ENCODE results near the gene THSD1. TPM values are rescaled to one million over a fixed set of nuclear protein-coding genes. Genes with fewer than 3 reads are reported as not detected.

THSD1 gene
- total and polyA plus RNA-seq, 10 of the 15 experiments (the other 5 are each of a cell fraction or from before 2014, with no cell fraction given): 0.03 to 0.20 (median 0.13) TPM; not detected in 2

DNA sequence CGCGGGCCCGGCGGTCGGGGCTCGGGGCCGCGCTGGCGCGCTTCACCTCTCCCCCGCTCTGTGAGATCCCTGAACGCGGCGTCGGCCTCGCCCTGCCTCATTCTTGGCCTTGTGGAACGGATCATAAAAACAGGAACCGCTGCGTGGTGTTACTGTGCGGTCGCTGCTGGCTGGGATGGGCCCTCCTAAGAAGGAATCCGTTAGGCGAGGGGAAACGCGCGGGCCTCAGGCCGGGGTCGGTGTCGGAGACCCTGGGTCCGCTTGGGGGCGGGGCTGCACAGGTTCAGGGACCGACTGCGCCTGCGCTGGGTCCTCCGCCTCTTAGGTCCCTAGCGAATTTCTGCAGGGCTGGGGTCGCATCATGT is 49.7 kb upstream of the THSD1 start:
- Histone ChIP-seq H3K27me3 (replicated peaks in 1 of 2; ENCODE audit: control insufficient read depth in 2 of 2, insufficient read depth in 2 of 2, low read length in 1 of 2) (no peaks in the 10 kb centered on the region), H4K20me1 (ENCODE audit: control insufficient read depth, insufficient read depth) (no peaks in the 10 kb centered on the region), H3K4me2 (ENCODE audit: control insufficient read depth, insufficient read depth) (peak overlapping the region; percentile 53), H2AFZ (ENCODE audit: control insufficient read depth, low read depth, low read length) (peak overlapping the region; percentile 92), H3K79me2 (ENCODE audit: control insufficient read depth, insufficient read depth, low read length) (peaks cover 30% of the 10 kb centered on the region), H3K36me3 (ENCODE audit: control insufficient read depth in 2 of 2, insufficient read depth in 2 of 2, low read length in 1 of 2) (no peaks in the 10 kb centered on the region; a peak in 2 of 4 replicates), H3K4me3 (peak overlapping the region; percentile 86), H3K9me3 (replicated peaks; ENCODE audit: control insufficient read depth, insufficient read depth, low read length) (no peaks in the 10 kb centered on the region), H3K4me1 (ENCODE audit: control insufficient read depth, insufficient read depth, low read length) (peaks cover 4% of the 10 kb centered on the region; the same call in 1 of the 2 replicates), H3K9ac (ENCODE audit: control insufficient read depth, insufficient read depth, low read length) (peak overlapping the region; percentile 82), H3K27ac (ENCODE audit: control insufficient read depth, insufficient read depth) (peak overlapping the region; percentile 91)
- RAD21 ChIA-PET (ENCODE audit: unreplicated experiment): interaction anchor here (0.7 to 1.4 kb wide), 2 partner anchors 8 to 197 kb away, joined by 4 read pairs; partner anchors contain the start of gene SUGT1
- in situ Hi-C loops (cut with MboI) (loop anchor here (10.0 kb wide), 2 partner anchors 199 to 441 kb away; partner anchors contain the start of genes ALG11, ATP7B and SUGT1), intact Hi-C loops (cut with micrococcal nuclease; ENCODE audit: unreplicated experiment) (loop anchor here (10.0 kb wide), 2 partner anchors 561 to 641 kb away; no protein-coding TSS in a partner anchor)
- BruUV-seq (replicated peaks): no TSS peak
- FAIRE-seq: no peak
- POLR2A ChIA-PET: interaction anchor here (1.2 kb wide), 2 partner anchors 197 to 498 kb away, joined by 3 read pairs; partner anchors contain the start of gene SUGT1
- CTCF ChIA-PET: interaction anchor here (1.3 to 1.4 kb wide), 2 partner anchors 8 to 106 kb away, joined by 4 to 6 read pairs; no protein-coding TSS in a partner anchor
- SMC1A ChIA-PET (ENCODE audit: uncharacterized antibody, unreplicated experiment): interaction anchor here (0.8 to 1.4 kb wide), 4 partner anchors 8 to 352 kb away, joined by 3 to 5 read pairs (median 4); partner anchors contain the start of gene SUGT1
- under 1% methylated on average over 37 of the region's 37 CpGs for WGBS (ENCODE audit: insufficient coverage, insufficient replicate concordance, low lambda C conversion rate, missing lambda C conversion rate)
- DNase-seq (ENCODE audit: low read depth, low spot score): no peak
- peak; percentile 64 for ATAC-seq
- TF ChIP-seq CREM (IDR thresholded peaks at IDR 0.05; ENCODE audit: low read depth) (no peak), CHD2 (IDR thresholded peaks at IDR 0.05; ENCODE audit: borderline replicate concordance, low read depth, low read length) (no peak), RB1 (IDR thresholded peaks at IDR 0.05; ENCODE audit: borderline replicate concordance) (0 out of 2 replicates have a peak, but pooled peaks have one; percentile 82), SMARCA5 (IDR thresholded peaks at IDR 0.05) (peak; percentile 59; the same call in 1 of the 2 replicates), NR2C1 (IDR thresholded peaks at IDR 0.05) (0 out of 2 replicates have a peak, but pooled peaks have one; percentile 13), ZNF384 (IDR thresholded peaks at IDR 0.05; ENCODE audit: borderline replicate concordance, low read depth, low read length) (no peak), NRF1 (conservative IDR thresholded peaks at IDR 0.05; ENCODE audit: low read depth, low read length) (peak; percentile 52), CBFB (IDR thresholded peaks at IDR 0.05; ENCODE audit: low read depth) (no peak), MTA3 (IDR thresholded peaks at IDR 0.05; ENCODE audit: borderline replicate concordance, low read length) (no peak), SRF (IDR thresholded peaks at IDR 0.05; ENCODE audit: low read depth in 2 of 2, low read length in 2 of 2) (no peak), JUNB (IDR thresholded peaks at IDR 0.05) (no peak), WRNIP1 (IDR thresholded peaks at IDR 0.05; ENCODE audit: borderline replicate concordance, low read depth, low read length) (no peak), CREB1 (IDR thresholded peaks at IDR 0.05; ENCODE audit: low read depth) (no peak), BMI1 (IDR thresholded peaks at IDR 0.05; ENCODE audit: borderline replicate concordance) (no peak)
- TF ChIP-seq, protein P1, sequence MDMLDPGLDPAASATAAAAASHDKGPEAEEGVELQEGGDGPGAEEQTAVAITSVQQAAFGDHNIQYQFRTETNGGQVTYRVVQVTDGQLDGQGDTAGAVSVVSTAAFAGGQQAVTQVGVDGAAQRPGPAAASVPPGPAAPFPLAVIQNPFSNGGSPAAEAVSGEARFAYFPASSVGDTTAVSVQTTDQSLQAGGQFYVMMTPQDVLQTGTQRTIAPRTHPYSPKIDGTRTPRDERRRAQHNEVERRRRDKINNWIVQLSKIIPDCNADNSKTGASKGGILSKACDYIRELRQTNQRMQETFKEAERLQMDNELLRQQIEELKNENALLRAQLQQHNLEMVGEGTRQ (IDR thresholded peaks at IDR 0.05; ENCODE audit: borderline replicate concordance, low read depth, low read length): no peak
- TF ChIP-seq, protein P2, sequence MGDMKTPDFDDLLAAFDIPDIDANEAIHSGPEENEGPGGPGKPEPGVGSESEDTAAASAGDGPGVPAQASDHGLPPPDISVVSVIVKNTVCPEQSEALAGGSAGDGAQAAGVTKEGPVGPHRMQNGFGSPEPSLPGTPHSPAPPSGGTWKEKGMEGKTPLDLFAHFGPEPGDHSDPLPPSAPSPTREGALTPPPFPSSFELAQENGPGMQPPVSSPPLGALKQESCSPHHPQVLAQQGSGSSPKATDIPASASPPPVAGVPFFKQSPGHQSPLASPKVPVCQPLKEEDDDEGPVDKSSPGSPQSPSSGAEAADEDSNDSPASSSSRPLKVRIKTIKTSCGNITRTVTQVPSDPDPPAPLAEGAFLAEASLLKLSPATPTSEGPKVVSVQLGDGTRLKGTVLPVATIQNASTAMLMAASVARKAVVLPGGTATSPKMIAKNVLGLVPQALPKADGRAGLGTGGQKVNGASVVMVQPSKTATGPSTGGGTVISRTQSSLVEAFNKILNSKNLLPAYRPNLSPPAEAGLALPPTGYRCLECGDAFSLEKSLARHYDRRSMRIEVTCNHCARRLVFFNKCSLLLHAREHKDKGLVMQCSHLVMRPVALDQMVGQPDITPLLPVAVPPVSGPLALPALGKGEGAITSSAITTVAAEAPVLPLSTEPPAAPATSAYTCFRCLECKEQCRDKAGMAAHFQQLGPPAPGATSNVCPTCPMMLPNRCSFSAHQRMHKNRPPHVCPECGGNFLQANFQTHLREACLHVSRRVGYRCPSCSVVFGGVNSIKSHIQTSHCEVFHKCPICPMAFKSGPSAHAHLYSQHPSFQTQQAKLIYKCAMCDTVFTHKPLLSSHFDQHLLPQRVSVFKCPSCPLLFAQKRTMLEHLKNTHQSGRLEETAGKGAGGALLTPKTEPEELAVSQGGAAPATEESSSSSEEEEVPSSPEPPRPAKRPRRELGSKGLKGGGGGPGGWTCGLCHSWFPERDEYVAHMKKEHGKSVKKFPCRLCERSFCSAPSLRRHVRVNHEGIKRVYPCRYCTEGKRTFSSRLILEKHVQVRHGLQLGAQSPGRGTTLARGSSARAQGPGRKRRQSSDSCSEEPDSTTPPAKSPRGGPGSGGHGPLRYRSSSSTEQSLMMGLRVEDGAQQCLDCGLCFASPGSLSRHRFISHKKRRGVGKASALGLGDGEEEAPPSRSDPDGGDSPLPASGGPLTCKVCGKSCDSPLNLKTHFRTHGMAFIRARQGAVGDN (IDR thresholded peaks at IDR 0.05): peak; percentile 30; the same call in 1 of the 2 replicates
- TF ChIP-seq, protein P3, sequence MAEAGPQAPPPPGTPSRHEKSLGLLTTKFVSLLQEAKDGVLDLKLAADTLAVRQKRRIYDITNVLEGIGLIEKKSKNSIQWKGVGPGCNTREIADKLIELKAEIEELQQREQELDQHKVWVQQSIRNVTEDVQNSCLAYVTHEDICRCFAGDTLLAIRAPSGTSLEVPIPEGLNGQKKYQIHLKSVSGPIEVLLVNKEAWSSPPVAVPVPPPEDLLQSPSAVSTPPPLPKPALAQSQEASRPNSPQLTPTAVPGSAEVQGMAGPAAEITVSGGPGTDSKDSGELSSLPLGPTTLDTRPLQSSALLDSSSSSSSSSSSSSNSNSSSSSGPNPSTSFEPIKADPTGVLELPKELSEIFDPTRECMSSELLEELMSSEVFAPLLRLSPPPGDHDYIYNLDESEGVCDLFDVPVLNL (IDR thresholded peaks at IDR 0.05; ENCODE audit: low read depth, low read length): no peak
